Activated naive CD4-positive, alpha-beta T cell treated with anti-CD3 and anti-CD28 coated beads, Interleukin-2, amount 50 U/mL, for 24 hours (primary cell): Measurements from ENCODE around the gene SLC25A18.

ENCODE experiments used
- H3K27ac Mint-ChIP-seq: one replicate; pipeline ENCODE4 v1.8.0; 2021; ENCODE audit warnings: mild to moderate bottlenecking, mixed read lengths
- H3K27me3 Mint-ChIP-seq: one replicate; pipeline ENCODE4 v1.8.0; 2021; ENCODE audit warnings: mixed read lengths
- H3K36me3 Mint-ChIP-seq: one replicate; pipeline ENCODE4 v1.8.0; 2021; ENCODE audit warnings: mixed read lengths
- H3K4me1 Mint-ChIP-seq: one replicate; pipeline ENCODE4 v1.8.0; 2021; ENCODE audit warnings: mixed read lengths
- H3K4me3 Mint-ChIP-seq: one replicate; pipeline ENCODE4 v1.8.0; 2021; ENCODE audit warnings: mild to moderate bottlenecking, mixed read lengths
- H3K9me3 Mint-ChIP-seq: one replicate; pipeline ENCODE4 v1.8.0; 2021; ENCODE audit warnings: mixed read lengths

Gene SLC25A18

GRCh38 chr22:17586831-17587440 lies 23.6 kb downstream of the SLC25A18 start:
- no peaks in the 10 kb centered on the region for H3K36me3 Mint-ChIP-seq
- no peak overlapping the region for H3K4me3 Mint-ChIP-seq
- H3K27me3 Mint-ChIP-seq = no peaks in the 10 kb centered on the region
- no peaks in the 10 kb centered on the region for H3K4me1 Mint-ChIP-seq
- H3K9me3 Mint-ChIP-seq = no peaks in the 10 kb centered on the region
- no peak overlapping the region for H3K27ac Mint-ChIP-seq

GRCh38 chr22:17587629-17588028 lies 24.3 kb downstream of the SLC25A18 start:
- Mint-ChIP-seq H3K9me3 (no peaks in the 10 kb centered on the region), H3K27ac (no peak overlapping the region), H3K4me1 (no peaks in the 10 kb centered on the region), H3K27me3 (no peaks in the 10 kb centered on the region), H3K36me3 (no peaks in the 10 kb centered on the region), H3K4me3 (no peak overlapping the region)

DNA sequence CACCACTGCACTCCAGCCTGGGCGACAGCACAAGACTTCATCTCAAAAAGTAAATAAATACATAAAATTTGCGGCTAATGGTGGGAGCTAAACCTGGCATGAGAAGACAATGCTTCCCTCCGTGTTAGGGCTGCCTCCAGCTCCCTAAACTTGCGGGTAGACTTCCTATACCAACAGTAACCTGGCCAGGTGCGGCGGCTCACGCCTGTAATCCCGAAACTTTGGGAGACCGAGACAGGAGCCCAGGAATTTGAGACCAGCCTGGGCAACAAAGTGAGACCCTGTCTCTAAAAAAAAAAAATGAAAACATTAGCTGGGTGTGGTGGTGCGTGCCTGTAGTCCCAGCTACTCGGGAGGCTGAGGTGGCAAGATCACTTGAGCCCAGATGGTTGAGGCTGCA lies 25.3 kb downstream of the SLC25A18 start:
- no peaks in the 10 kb centered on the region for H3K27me3 Mint-ChIP-seq

GRCh38 chr22:17589810-17590375 lies 26.6 kb downstream of the SLC25A18 start:
- H3K4me1 Mint-ChIP-seq = no peaks in the 10 kb centered on the region
- H3K4me3 Mint-ChIP-seq = no peak overlapping the region
- H3K27me3 Mint-ChIP-seq = no peaks in the 10 kb centered on the region
- H3K9me3 Mint-ChIP-seq = no peaks in the 10 kb centered on the region
- H3K36me3 Mint-ChIP-seq = peaks cover 4% of the 10 kb centered on the region
- peak overlapping the region; percentile 59 for H3K27ac Mint-ChIP-seq

More for the DNA sequence above, 25.3 kb downstream of the SLC25A18 start:
- no peaks in the 10 kb centered on the region for H3K4me1 Mint-ChIP-seq
- H3K27ac Mint-ChIP-seq = no peak overlapping the region
- no peak overlapping the region for H3K4me3 Mint-ChIP-seq
- no peaks in the 10 kb centered on the region for H3K9me3 Mint-ChIP-seq
- H3K36me3 Mint-ChIP-seq = no peaks in the 10 kb centered on the region

DNA sequence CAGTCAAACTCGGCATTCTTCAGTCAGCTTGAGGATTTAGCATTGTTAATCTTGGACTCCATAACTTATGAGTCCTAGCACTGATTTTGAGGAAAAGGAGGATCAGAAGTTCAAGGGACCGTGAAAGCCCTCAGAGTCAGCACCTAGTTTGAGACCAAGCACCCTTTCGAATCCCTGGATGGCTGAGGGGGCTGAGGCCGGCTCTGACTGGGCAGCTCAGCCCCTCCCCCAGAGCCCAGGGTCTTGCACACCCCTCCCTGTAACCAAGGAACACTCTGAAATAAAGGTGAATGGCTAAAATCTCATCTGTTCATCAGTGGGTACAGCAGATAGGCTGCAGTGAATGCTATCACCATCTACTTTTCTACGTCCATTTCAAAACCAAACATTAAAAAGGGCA lies 27.3 kb downstream of the SLC25A18 start:
- Mint-ChIP-seq H3K36me3 (peaks cover 4% of the 10 kb centered on the region), H3K4me1 (no peaks in the 10 kb centered on the region), H3K27me3 (no peaks in the 10 kb centered on the region), H3K4me3 (no peak overlapping the region), H3K27ac (no peak overlapping the region), H3K9me3 (no peaks in the 10 kb centered on the region)

- Mint-ChIP-seq H3K27ac (no peak overlapping the region), H3K36me3 (peaks cover 11% of the 10 kb centered on the region), H3K4me1 (no peaks in the 10 kb centered on the region), H3K9me3 (no peaks in the 10 kb centered on the region), H3K4me3 (no peak overlapping the region), H3K27me3 (no peaks in the 10 kb centered on the region)
Measured at GRCh38 chr22:17592201-17592600, 28.9 kb downstream of the SLC25A18 start.

DNA sequence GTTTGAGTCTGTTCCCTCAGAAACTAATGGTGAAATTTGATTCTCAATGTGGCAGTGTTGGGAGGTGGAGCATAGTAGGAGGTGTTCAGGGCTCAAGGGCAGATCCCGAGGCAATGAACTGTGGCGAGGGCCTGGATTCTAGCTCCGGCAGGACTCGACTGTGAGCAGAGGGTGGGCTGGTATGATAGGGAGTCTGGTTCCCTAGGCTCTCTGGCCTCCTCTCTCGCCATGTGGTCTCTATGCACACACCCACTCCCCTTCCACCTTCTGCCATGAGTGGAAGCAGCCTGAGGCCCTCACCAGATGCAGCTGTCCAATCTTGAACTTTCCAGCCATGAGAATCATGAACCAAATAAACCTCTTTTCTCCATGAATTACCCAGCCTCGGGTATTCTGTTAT lies 32.9 kb downstream of the SLC25A18 start:
- H3K9me3 Mint-ChIP-seq = no peaks in the 10 kb centered on the region
- no peak overlapping the region for H3K4me3 Mint-ChIP-seq
- peaks cover 7% of the 10 kb centered on the region for H3K4me1 Mint-ChIP-seq
- H3K27me3 Mint-ChIP-seq = no peaks in the 10 kb centered on the region
- peaks cover 20% of the 10 kb centered on the region for H3K36me3 Mint-ChIP-seq
- no peak overlapping the region for H3K27ac Mint-ChIP-seq

GRCh38 chr22:17597217-17597616 lies 33.9 kb downstream of the SLC25A18 start:
- peaks cover 20% of the 10 kb centered on the region for H3K36me3 Mint-ChIP-seq
- H3K27ac Mint-ChIP-seq = peak overlapping the region; percentile 2
- H3K27me3 Mint-ChIP-seq = no peaks in the 10 kb centered on the region
- no peak overlapping the region for H3K4me3 Mint-ChIP-seq
- no peaks in the 10 kb centered on the region for H3K9me3 Mint-ChIP-seq
- peaks cover 7% of the 10 kb centered on the region for H3K4me1 Mint-ChIP-seq

- Mint-ChIP-seq H3K4me3 (no peak overlapping the region), H3K9me3 (no peaks in the 10 kb centered on the region), H3K36me3 (peaks cover 20% of the 10 kb centered on the region), H3K27ac (no peak overlapping the region), H3K27me3 (no peaks in the 10 kb centered on the region), H3K4me1 (peaks cover 7% of the 10 kb centered on the region)
Measured at GRCh38 chr22:17598318-17598717, 35.0 kb downstream of the SLC25A18 start.

DNA sequence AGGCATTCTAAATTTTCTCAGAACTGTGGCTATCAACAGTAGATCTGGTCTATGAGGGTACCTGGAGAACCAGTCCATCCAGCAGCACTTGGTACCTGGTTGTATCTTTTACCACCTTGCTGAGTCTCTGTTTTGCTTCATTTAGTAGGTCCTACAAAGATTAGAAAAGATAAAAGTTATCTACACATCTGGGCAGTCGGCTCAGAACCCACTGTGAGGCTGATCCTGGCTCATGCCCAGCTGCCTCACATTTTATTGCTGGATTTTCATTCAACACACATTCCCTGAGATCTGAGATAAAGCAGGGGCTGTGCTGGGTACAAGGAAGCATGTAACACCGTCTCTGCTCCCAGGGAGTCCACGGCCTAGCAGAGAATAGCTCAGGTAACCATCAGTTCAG lies 37.7 kb downstream of the SLC25A18 start:
- Mint-ChIP-seq H3K27ac (no peak overlapping the region), H3K36me3 (peaks cover 16% of the 10 kb centered on the region), H3K9me3 (no peaks in the 10 kb centered on the region), H3K4me3 (no peak overlapping the region), H3K4me1 (peaks cover 14% of the 10 kb centered on the region), H3K27me3 (no peaks in the 10 kb centered on the region)

GRCh38 chr22:17603668-17604067 lies 40.4 kb downstream of the SLC25A18 start:
- Mint-ChIP-seq H3K36me3 (peaks cover 3% of the 10 kb centered on the region), H3K4me3 (no peak overlapping the region), H3K27ac (no peak overlapping the region), H3K27me3 (no peaks in the 10 kb centered on the region), H3K4me1 (peaks cover 14% of the 10 kb centered on the region), H3K9me3 (no peaks in the 10 kb centered on the region)

GRCh38 chr22:17606496-17606895 lies 43.2 kb downstream of the SLC25A18 start:
- H3K9me3 Mint-ChIP-seq = no peaks in the 10 kb centered on the region
- no peaks in the 10 kb centered on the region for H3K27me3 Mint-ChIP-seq
- H3K36me3 Mint-ChIP-seq = peaks cover 2% of the 10 kb centered on the region
- H3K4me3 Mint-ChIP-seq = no peak overlapping the region
- no peak overlapping the region for H3K27ac Mint-ChIP-seq
- peaks cover 21% of the 10 kb centered on the region for H3K4me1 Mint-ChIP-seq

DNA sequence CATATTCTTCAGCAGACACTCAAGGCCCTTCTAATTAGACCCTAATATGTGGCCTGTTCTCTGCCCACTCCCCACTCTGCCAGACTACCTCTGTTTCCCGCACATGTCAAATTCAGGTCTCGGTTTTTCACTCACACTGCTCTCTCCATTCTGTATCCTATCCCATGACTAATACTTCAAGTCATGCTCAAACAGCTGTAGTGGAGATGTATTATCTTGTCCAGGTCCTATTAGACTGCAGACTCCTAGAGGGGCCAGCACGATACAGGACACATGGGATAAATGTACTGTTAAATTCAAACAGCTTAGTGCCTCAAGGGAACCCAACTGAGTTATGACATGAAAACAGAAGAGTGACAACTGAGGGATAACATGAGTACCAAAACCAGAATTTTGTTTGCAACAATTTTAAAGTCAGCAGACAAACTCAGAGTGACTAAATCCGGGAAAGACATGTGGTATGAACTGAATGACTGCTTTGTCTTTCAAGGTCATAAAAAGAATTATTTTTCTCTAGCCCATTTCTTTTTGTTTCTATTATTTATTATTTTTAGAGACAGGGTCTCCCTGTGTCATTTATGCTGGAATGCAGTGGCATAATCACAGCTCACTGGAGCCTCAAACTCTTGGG lies 44.7 kb downstream of the SLC25A18 start:
- H3K36me3 Mint-ChIP-seq = peaks cover 2% of the 10 kb centered on the region
- peaks cover 29% of the 10 kb centered on the region for H3K4me1 Mint-ChIP-seq
- H3K9me3 Mint-ChIP-seq = no peaks in the 10 kb centered on the region
- no peak overlapping the region for H3K4me3 Mint-ChIP-seq
- H3K27ac Mint-ChIP-seq = no peak overlapping the region
- H3K27me3 Mint-ChIP-seq = no peaks in the 10 kb centered on the region

GRCh38 chr22:17612057-17612456 lies 48.8 kb downstream of the SLC25A18 start:
- H3K27me3 Mint-ChIP-seq = no peaks in the 10 kb centered on the region
- peaks cover 2% of the 10 kb centered on the region for H3K36me3 Mint-ChIP-seq
- peaks cover 21% of the 10 kb centered on the region for H3K4me1 Mint-ChIP-seq
- no peak overlapping the region for H3K4me3 Mint-ChIP-seq
- no peaks in the 10 kb centered on the region for H3K9me3 Mint-ChIP-seq
- peak overlapping the region; percentile 27 for H3K27ac Mint-ChIP-seq

- H3K9me3 Mint-ChIP-seq = no peaks in the 10 kb centered on the region
- H3K27ac Mint-ChIP-seq = no peak overlapping the region
- no peak overlapping the region for H3K4me3 Mint-ChIP-seq
- no peaks in the 10 kb centered on the region for H3K27me3 Mint-ChIP-seq
- H3K4me1 Mint-ChIP-seq = peaks cover 21% of the 10 kb centered on the region
- peaks cover 4% of the 10 kb centered on the region for H3K36me3 Mint-ChIP-seq
Measured at GRCh38 chr22:17613280-17613679, 50.0 kb downstream of the SLC25A18 start.

- H3K4me3 Mint-ChIP-seq = peak overlapping the region; percentile 99
- H3K4me1 Mint-ChIP-seq = peaks cover 32% of the 10 kb centered on the region
- H3K27ac Mint-ChIP-seq = peak overlapping the region; percentile 98
- H3K9me3 Mint-ChIP-seq = no peaks in the 10 kb centered on the region
- H3K36me3 Mint-ChIP-seq = no peaks in the 10 kb centered on the region
- H3K27me3 Mint-ChIP-seq = no peaks in the 10 kb centered on the region
Measured at GRCh38 chr22:17627961-17628405, 64.7 kb downstream of the SLC25A18 start.
